ENCODE measurements around the gene NR1I2. TPM values are rescaled to one million over a fixed set of nuclear protein-coding genes. Genes with fewer than 3 reads are reported as not detected.

Gene NR1I2
- total and polyA plus RNA-seq, 4 donors, result 3.2 to 121 (median 48.1) TPM

- peak overlapping the region; percentile 50 to 52 for H3K27ac ChIP-seq (ENCODE audit: low read depth in 1 of 2, low read length in 2 of 2)
- H3K9me3 ChIP-seq (ENCODE audit: control insufficient read depth in 4 of 4, low read length in 3 of 4), result no peaks in the 10 kb centered on the region
- 26% methylated on average over 7 of the region's 7 CpGs for WGBS
- no peak for DNase-seq (ENCODE audit: low spot score)
- peaks cover 6 to 58% (median 21%) of the 10 kb centered on the region in 4 donors for H3K4me1 ChIP-seq (ENCODE audit: control insufficient read depth in 4 of 4, insufficient read depth in 4 of 4, low read length in 3 of 4)
- H3K9ac ChIP-seq (ENCODE audit: low read depth in 1 of 2, low read length in 2 of 2), result peak overlapping the region; percentile 63 to 86
- TF ChIP-seq FOXA1 (IDR thresholded peaks at IDR 0.05) (no peak), RXRA (IDR thresholded peaks at IDR 0.05) (no peak), ZBTB33 (IDR thresholded peaks at IDR 0.05) (no peak), FOXA2 (IDR thresholded peaks at IDR 0.05) (no peak), HNF4G (IDR thresholded peaks at IDR 0.05) (no peak), RAD21 (IDR thresholded peaks at IDR 0.05) (no peak), SP1 (IDR thresholded peaks at IDR 0.05) (no peak), ATF3 (IDR thresholded peaks at IDR 0.05) (no peak), NR2F2 (IDR thresholded peaks at IDR 0.05) (no peak), EGR1 (IDR thresholded peaks at IDR 0.05; ENCODE audit: low read depth in 2 of 2) (no peak), TAF1 (conservative IDR thresholded peaks at IDR 0.05) (no peak), REST (IDR thresholded peaks at IDR 0.05) (no peak), HNF4A (conservative IDR thresholded peaks at IDR 0.05) (no peak), CTCF (IDR thresholded peaks at IDR 0.05; ENCODE audit: low read depth, low read length, missing input control) (no peak), JUND (IDR thresholded peaks at IDR 0.05) (no peak), GABPA (IDR thresholded peaks at IDR 0.05 in 1 of 2, conservative IDR thresholded peaks at IDR 0.05 in 1 of 2) (no peak), YY1 (IDR thresholded peaks at IDR 0.05) (no peak), MAX (IDR thresholded peaks at IDR 0.05) (no peak)
- peak overlapping the region; percentile 57 to 96 (median 80) for H3K4me3 ChIP-seq (ENCODE audit: low read depth in 1 of 3, low read length in 3 of 3)
- H3K36me3 ChIP-seq (ENCODE audit: control insufficient read depth in 4 of 4, insufficient read depth in 3 of 4, low read depth in 1 of 4, low read length in 3 of 4), result no peaks in the 10 kb centered on the region
- H3K27me3 ChIP-seq (ENCODE audit: control insufficient read depth in 4 of 4, insufficient read depth in 4 of 4, low read length in 3 of 4), result no peaks in the 10 kb centered on the region
These were observed 2.0 kb downstream of the NR1I2 start for GRCh38 chr3:119783883-119784282.

Measured in liver (tissue), 9 donors.